ENCODE results near the gene STPG4.
A peak's percentile ranks its signal among the peaks of the same experiment; 100 is the strongest.

- TF ChIP-seq POLR2A (IDR thresholded peaks at IDR 0.05; ENCODE audit: low read depth, low read length) (no peak), TAF1 (IDR thresholded peaks at IDR 0.05; ENCODE audit: low read depth, low read length) (no peak), POLR2AphosphoS5 (IDR thresholded peaks at IDR 0.05; ENCODE audit: low read depth, low read length) (peak; percentile 74), SPI1 (IDR thresholded peaks at IDR 0.05; ENCODE audit: low read depth, low read length) (no peak)
Measured at GRCh38 chr2:47174733-47175361, 19.7 kb upstream of the STPG4 start.

All from GM12891 (cell line).